H1 (cell line): ENCODE results near the gene DHRS12. TPM values are rescaled to one million over a fixed set of nuclear protein-coding genes. Genes with fewer than 3 reads are reported as not detected.
A peak's percentile ranks its signal among the peaks of the same experiment; 100 is the strongest.

Source experiments
- CTCF ChIA-PET: fragments of 300-600 bp; sonication (Branson Sonifier 250); formaldehyde crosslinking; loops from one replicate; lab custom pipeline; 2021; ENCODE audit not compliant: partially characterized antibody; lab: Charles Lee
- POLR2A ChIA-PET: fragments of 300-600 bp; sonication (Branson Sonifier 250); formaldehyde crosslinking; loops from one replicate; lab custom pipeline; 2021; ENCODE audit warnings: inconsistent platforms; ENCODE audit not compliant: partially characterized antibody; lab: Charles Lee
- DNase-seq, 2 experiments: peaks; one replicate each; pipeline versions ENCODE4 v3.0.0 to v3.0.0-alpha.2; 2010 to 2022; ENCODE audit warnings: low spot score in 2 of 2, low read depth in 1 of 2, mixed read lengths in 1 of 2
- FAIRE-seq: peaks from 2 replicates; lab custom pipeline; 2011; peaks lifted over from hg19 to GRCh38; lab: Jason Lieb, UNC
- H2AFZ ChIP-seq: 2 replicates; pipeline ENCODE4 v1.8.1; 2012; ENCODE audit warnings: low read length, inconsistent platforms
- H2AK5ac ChIP-seq: 2 replicates; pipeline ENCODE4 v1.6.1; 2013; ENCODE audit warnings: low read depth, low read length
- H2BK120ac ChIP-seq: replicated peaks from 2 replicates; pipeline ENCODE3; 2013; ENCODE audit warnings: low read depth, low read length, inconsistent platforms
- H2BK12ac ChIP-seq: 2 replicates; pipeline ENCODE4 v1.6.1; 2013; ENCODE audit warnings: low read depth, low read length
- H2BK15ac ChIP-seq: 2 replicates; pipeline ENCODE4 v1.6.1; 2013; ENCODE audit warnings: low read length
- H2BK20ac ChIP-seq: 2 replicates; pipeline ENCODE4 v1.6.1; 2013; ENCODE audit warnings: low read length
- H2BK5ac ChIP-seq: 2 replicates; pipeline ENCODE4 v1.6.1; 2013; ENCODE audit warnings: low read depth, low read length
- H3K14ac ChIP-seq: 2 replicates; pipeline ENCODE4 v1.6.1; 2013; ENCODE audit warnings: inconsistent platforms; ENCODE audit not compliant: insufficient read length
- H3K18ac ChIP-seq: 2 replicates; pipeline ENCODE4 v1.6.1; 2013; ENCODE audit warnings: low read length; ENCODE audit errors: extremely low read depth
- H3K23ac ChIP-seq: 2 replicates; pipeline ENCODE4 v1.6.1; 2013; ENCODE audit warnings: inconsistent platforms; ENCODE audit not compliant: insufficient read length
- H3K23me2 ChIP-seq: 2 replicates; pipeline ENCODE4 v1.6.1; 2013; ENCODE audit warnings: low read depth, low read length
- H3K27ac ChIP-seq: 2 replicates; pipeline ENCODE4 v1.6.1; 2011; ENCODE audit warnings: low read depth, low read length, inconsistent platforms
- H3K27me3 ChIP-seq, 4 experiments: replicated peaks in 1 of 4; 1 replicate in 1 of 4; 2 replicates in 3 of 4; pipeline versions ENCODE4 v1.6.1 to v1.8.1; 2011 to 2013; ENCODE audit warnings: low read length in 3 of 4, mild to moderate bottlenecking in 3 of 4, inconsistent platforms in 2 of 4, mixed read lengths in 2 of 4, moderate library complexity in 1 of 4; ENCODE audit not compliant: control insufficient read depth in 3 of 4, insufficient read depth in 3 of 4; ENCODE audit errors: extremely low read depth in 1 of 4
- H3K36me3 ChIP-seq, 4 experiments: 2 replicates each; pipeline versions ENCODE4 v1.6.1 to v1.8.1; 2011 to 2013; ENCODE audit warnings: mild to moderate bottlenecking in 4 of 4, low read length in 3 of 4, moderate library complexity in 2 of 4, control low read depth in 1 of 4, inconsistent platforms in 1 of 4; ENCODE audit not compliant: insufficient read depth in 4 of 4, control insufficient read depth in 2 of 4
- H3K4ac ChIP-seq: replicated peaks from 2 replicates; pipeline ENCODE3; 2013; ENCODE audit warnings: low read length, low read depth, mixed read lengths, inconsistent platforms; ENCODE audit not compliant: insufficient read length
- H3K4me1 ChIP-seq, 4 experiments: replicated peaks in 1 of 4; 1 replicate in 1 of 4; 2 replicates in 3 of 4; pipeline versions ENCODE4 v1.6.1 to v1.8.1; 2011 to 2013; ENCODE audit warnings: low read length in 3 of 4, inconsistent platforms in 2 of 4, mixed read lengths in 1 of 4; ENCODE audit not compliant: insufficient read depth in 4 of 4, control insufficient read depth in 3 of 4
- H3K4me2 ChIP-seq, 2 experiments: 2 replicates each; pipeline versions ENCODE4 v1.6.1 to v1.8.1; 2011 to 2013; ENCODE audit warnings: low read depth in 2 of 2, low read length in 2 of 2, control low read depth in 1 of 2, inconsistent platforms in 1 of 2, mild to moderate bottlenecking in 1 of 2; ENCODE audit not compliant: insufficient read depth in 1 of 2
- H3K4me3 ChIP-seq, 4 experiments: fragments of 200-600, 300-600 bp in 1 of 4; sonication (generic), shearing (Covaris generic), sonication (Bioruptor Twin) in 1 of 4; 2 replicates each; pipeline versions ENCODE4 v1.5.1 to v1.8.1; 2011 to 2016; ENCODE audit warnings: low read length in 4 of 4, low read depth in 3 of 4, control low read depth in 2 of 4, inconsistent platforms in 2 of 4, mild to moderate bottlenecking in 2 of 4, mixed read lengths in 1 of 4, moderate library complexity in 1 of 4; ENCODE audit not compliant: insufficient read depth in 2 of 4; ENCODE audit errors: extremely low read depth in 1 of 4
- H3K56ac ChIP-seq: replicated peaks from 2 replicates; pipeline ENCODE3; 2013; ENCODE audit warnings: low read depth, mild to moderate bottlenecking, mixed read lengths, low read length, inconsistent platforms; ENCODE audit not compliant: insufficient read length
- H3K79me1 ChIP-seq: 2 replicates; pipeline ENCODE4 v1.6.1; 2013; ENCODE audit warnings: low read depth, low read length, control low read depth
- H3K79me2 ChIP-seq, 2 experiments: 2 replicates each; pipeline versions ENCODE4 v1.6.1 to v1.8.1; 2012 to 2013; ENCODE audit warnings: low read length in 2 of 2, mild to moderate bottlenecking in 2 of 2, inconsistent platforms in 1 of 2; ENCODE audit not compliant: insufficient read depth in 2 of 2, control insufficient read depth in 1 of 2
- H3K9ac ChIP-seq, 4 experiments: replicated peaks in 1 of 4; 1 replicate in 1 of 4; 2 replicates in 3 of 4; pipeline versions ENCODE4 v1.6.1 to v1.8.1; 2011 to 2013; ENCODE audit warnings: low read depth in 3 of 4, low read length in 3 of 4, control low read depth in 2 of 4, mild to moderate bottlenecking in 2 of 4, moderate library complexity in 2 of 4, inconsistent platforms in 1 of 4; ENCODE audit errors: extremely low read depth in 1 of 4
- H3K9me3 ChIP-seq, 2 experiments: 2 replicates each; pipeline versions ENCODE4 v1.6.1 to v1.8.1; 2012 to 2013; ENCODE audit warnings: mild to moderate bottlenecking in 2 of 2, moderate library complexity in 2 of 2, control low read depth in 1 of 2, inconsistent platforms in 1 of 2, low read depth in 1 of 2, low read length in 1 of 2, mixed read lengths in 1 of 2; ENCODE audit not compliant: insufficient read depth in 2 of 2
- H4K20me1 ChIP-seq, 2 experiments: replicated peaks in 1 of 2; 2 replicates each; pipeline versions ENCODE3 to v1.8.1; 2011 to 2013; ENCODE audit warnings: inconsistent platforms in 2 of 2, low read length in 2 of 2, mild to moderate bottlenecking in 1 of 2; ENCODE audit not compliant: insufficient read depth in 2 of 2, control insufficient read depth in 1 of 2
- H4K5ac ChIP-seq: 2 replicates; pipeline ENCODE4 v1.6.1; 2013; ENCODE audit warnings: low read length, low read depth, mixed read lengths, inconsistent platforms; ENCODE audit not compliant: insufficient read length
- H4K8ac ChIP-seq: 2 replicates; pipeline ENCODE4 v1.8.0; 2013; ENCODE audit warnings: mild to moderate bottlenecking, moderate library complexity, low read length, inconsistent platforms; ENCODE audit not compliant: insufficient read depth; ENCODE audit errors: extremely low read depth
- H4K91ac ChIP-seq: replicated peaks from 2 replicates; pipeline ENCODE3; 2013; ENCODE audit warnings: low read length, mixed read lengths, inconsistent platforms; ENCODE audit not compliant: insufficient read length
- CHD1 ChIP-seq: IDR thresholded peaks from 2 replicates; pipeline ENCODE4 v1.6.1; 2012; ENCODE audit warnings: low read depth, low read length, improper control_type of control experiment
- EGR1 ChIP-seq: IDR thresholded peaks from 2 replicates; pipeline ENCODE4 v1.6.1; 2011; ENCODE audit warnings: low read depth, low read length, borderline replicate concordance
- GTF2F1 ChIP-seq: IDR thresholded peaks from 2 replicates; pipeline ENCODE4 v1.6.1; 2012; ENCODE audit warnings: low read depth, low read length, improper control_type of control experiment, borderline replicate concordance
- HDAC6 ChIP-seq: IDR thresholded peaks from one replicate; pipeline ENCODE4 v1.7.1; 2012; ENCODE audit warnings: low read depth, mild to moderate bottlenecking, inconsistent platforms, low read length, moderate library complexity
- NANOG ChIP-seq: IDR thresholded peaks from 2 replicates; pipeline ENCODE4 v1.6.1; 2011; ENCODE audit warnings: low read length, low read depth, mild to moderate bottlenecking, inconsistent platforms; ENCODE audit not compliant: insufficient read depth, poor library complexity, severe bottlenecking
- RBBP5 ChIP-seq: IDR thresholded peaks from 2 replicates; pipeline ENCODE4 v1.7.1; 2012; ENCODE audit warnings: low read depth, mild to moderate bottlenecking, inconsistent platforms, low read length, moderate library complexity, borderline replicate concordance
- RFX5 ChIP-seq: IDR thresholded peaks from 2 replicates; pipeline ENCODE4 v1.6.1; 2011; ENCODE audit warnings: low read depth, low read length, improper control_type of control experiment, borderline replicate concordance
- RXRA ChIP-seq: IDR thresholded peaks from 2 replicates; pipeline ENCODE4 v1.6.1; 2011; ENCODE audit warnings: low read depth, mild to moderate bottlenecking, low read length, moderate library complexity; ENCODE audit not compliant: insufficient read depth
- SIRT6 ChIP-seq: IDR thresholded peaks from one replicate; pipeline ENCODE4 v1.7.1; 2012; ENCODE audit warnings: low read length, inconsistent platforms
- SP4 ChIP-seq: IDR thresholded peaks from 2 replicates; pipeline ENCODE4 v1.6.1; 2012; ENCODE audit warnings: low read length, inconsistent platforms
- SUZ12 ChIP-seq: fragments of 200-600 bp; sonication (generic); IDR thresholded peaks from 2 replicates; pipeline ENCODE4 v1.6.1; 2012; ENCODE audit warnings: mild to moderate bottlenecking, inconsistent platforms, low read length, moderate library complexity, mixed read lengths
- WGBS, 2 experiments: shearing (Covaris generic) in 1 of 2; methylation state at CpG; one replicate each; pipeline versions ENCODE4 v1.1.6 to v1.1.7; 2013 to 2015; ENCODE audit warnings: low lambda C conversion rate in 2 of 2, mixed read lengths in 2 of 2, inconsistent platforms in 1 of 2, low coverage in 1 of 2, missing lambda C conversion rate in 1 of 2; ENCODE audit not compliant: insufficient replicate concordance in 2 of 2, insufficient coverage in 1 of 2, insufficient read length in 1 of 2; ENCODE audit errors: extremely low coverage in 1 of 2, missing lambda C conversion rate in 1 of 2; 5-methylcytosine and 5-hydroxymethylcytosine counted together
- polyA plus RNA-seq, 7 experiments: library from polyadenylated mRNA; depleted of rRNA in 3 of 7; stranded (reverse) in 5 of 7; unstranded in 2 of 7; fragments of >200 nt in 5 of 7; fragments of 200-250 nt in 2 of 7; gene quantifications; 1 replicate in 5 of 7; 2 replicates in 1 of 7; 4 replicates in 1 of 7; pipeline versions ENCODE4 v1.2.1 to v1.2.3, GENCODE V29; 2011 to 2013; ENCODE audit warnings: missing spikeins in 2 of 7, mixed read lengths in 2 of 7
- total RNA-seq: library from RNA; stranded (reverse); fragmentation: NEBNext Ultra II Directional; extraction: Animal tissue kit (Norgen Biotek cat#: 25700); gene quantifications from 2 replicates; pipeline ENCODE4 v1.2.1, GENCODE V29; 2021

Gene DHRS12
- total and polyA plus RNA-seq, 2 of the 8 experiments (the other 6 are each of a cell fraction or from before 2014, with no cell fraction given) = 8.7 TPM

DNA sequence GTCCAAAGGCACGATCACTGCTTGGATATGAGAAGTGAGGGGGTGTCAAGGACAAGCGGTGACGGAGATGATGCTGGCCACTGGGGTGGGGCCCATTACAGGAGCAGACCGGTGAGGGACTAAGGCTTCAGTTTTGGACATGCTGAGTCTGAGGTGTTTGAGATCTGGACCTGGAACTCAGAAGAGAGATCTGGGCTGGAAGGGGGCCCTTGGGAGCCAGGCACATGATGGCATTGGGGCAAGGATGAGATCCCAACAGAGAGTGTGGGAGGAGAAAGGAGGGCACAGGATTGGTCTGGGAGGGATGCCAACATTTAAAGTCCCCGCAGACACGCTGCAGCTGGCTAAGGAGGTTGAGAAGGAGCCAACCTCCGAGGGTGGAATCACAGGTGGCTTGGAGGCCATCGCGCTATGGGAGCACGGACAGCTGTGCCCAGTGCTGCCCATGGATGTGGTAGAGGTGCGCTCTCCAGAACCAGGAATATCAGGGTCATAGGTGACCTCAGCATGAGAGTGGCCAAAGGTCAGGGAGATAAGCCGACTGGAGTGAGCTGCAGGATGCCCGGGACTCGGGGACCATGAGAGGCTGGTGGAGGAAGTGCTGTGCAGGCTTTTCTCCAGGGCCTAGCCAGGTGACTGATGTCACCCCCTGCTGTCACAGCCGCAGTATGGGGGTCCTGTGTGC lies 21.8 kb downstream of the DHRS12 start:
- no peak overlapping the region for H3K56ac ChIP-seq
- no peak overlapping the region for H2BK5ac ChIP-seq
- H3K36me3 ChIP-seq = no peaks in the 10 kb centered on the region
- no peaks in the 10 kb centered on the region; a peak in 1 of 7 replicates for H3K27me3 ChIP-seq
- no peak overlapping the region for H2AFZ ChIP-seq
- H4K20me1 ChIP-seq = no peaks in the 10 kb centered on the region
- FAIRE-seq (no peak), DNase-seq (no peak)
- H2BK20ac ChIP-seq = no peak overlapping the region
- H4K91ac ChIP-seq = no peak overlapping the region
- no peaks in the 10 kb centered on the region for H3K23me2 ChIP-seq
- ChIA-PET CTCF (interaction anchor here (1.0 to 11.3 kb wide), 15 partner anchors 8 to 341 kb away, joined by 3 to 123 read pairs (median 5); no protein-coding TSS in a partner anchor), POLR2A (interaction anchor here (1.9 to 3.3 kb wide), 2 partner anchors 11 to 329 kb away, joined by 10 to 20 read pairs; partner anchors contain the start of gene INTS6)
- no peak overlapping the region for H2AK5ac ChIP-seq
- H4K8ac ChIP-seq = peak overlapping the region; percentile 25
- H3K4ac ChIP-seq = no peak overlapping the region
- no peak overlapping the region; a peak in 1 of 7 replicates for H3K9ac ChIP-seq
- peaks cover 0 to 7% (median 0%) of the 10 kb centered on the region in 4 experiments; a peak in 2 of 7 replicates for H3K4me1 ChIP-seq
- H3K79me1 ChIP-seq = no peaks in the 10 kb centered on the region; the same call in 1 of the 2 replicates
- H3K18ac ChIP-seq = peak overlapping the region; percentile 16; the same call in 1 of the 2 replicates
- no peak overlapping the region for H3K4me2 ChIP-seq
- no peak overlapping the region for H4K5ac ChIP-seq
- H3K79me2 ChIP-seq = no peaks in the 10 kb centered on the region
- WGBS, 2 experiments = 95% methylated on average over 15 of the region's 15 CpGs; no CpG with 5 or more reads in 1 of the 2 experiments
- H3K14ac ChIP-seq = no peak overlapping the region
- no peak overlapping the region for H2BK15ac ChIP-seq
- H3K27ac ChIP-seq = no peak overlapping the region
- H2BK120ac ChIP-seq = no peak overlapping the region
- H3K23ac ChIP-seq = no peak overlapping the region
- H2BK12ac ChIP-seq = peak overlapping the region; percentile 60; the same call in 1 of the 2 replicates
- no peak overlapping the region for H3K4me3 ChIP-seq
- no peaks in the 10 kb centered on the region for H3K9me3 ChIP-seq
- TF ChIP-seq HDAC6 = no peak
- no peak for TF ChIP-seq EGR1
- no peak for TF ChIP-seq NANOG
- no peak for TF ChIP-seq CHD1
- no peak for TF ChIP-seq SP4
- TF ChIP-seq SIRT6 = no peak
- TF ChIP-seq SUZ12 = no peak
- TF ChIP-seq RXRA = no peak
- no peak for TF ChIP-seq GTF2F1
- TF ChIP-seq RBBP5 = no peak
- TF ChIP-seq RFX5 = no peak
